A673 (cell line): ENCODE results near the gene PDE5A. TPM values are rescaled to one million over a fixed set of nuclear protein-coding genes. Genes with fewer than 3 reads are reported as not detected.

Experiments used
- BruUV-seq: library from RNA; stranded (reverse); fragments of 400-500 nt; replicated peaks from 2 replicates; lab custom pipeline; 2021; lab: Mats Ljungman, UMichigan
- CTCF ChIA-PET: fragments of 300-600 bp; sonication (Branson Sonifier 250); formaldehyde crosslinking; loops from one replicate; lab custom pipeline; 2022; ENCODE audit warnings: antibody characterized with exemption; lab: Charles Lee
- POLR2A ChIA-PET: fragments of 300-600 bp; sonication (Branson Sonifier 250); formaldehyde crosslinking; loops from one replicate; lab custom pipeline; 2022; ENCODE audit warnings: antibody characterized with exemption; ENCODE audit not compliant: low non-redundant PET; lab: Charles Lee
- DNase-seq: peaks from one replicate; pipeline ENCODE4 v3.0.0-alpha.2; 2015; ENCODE audit warnings: low spot score
- H3K27ac ChIP-seq: fragments of 200-600 bp; sonication (generic); 2 replicates; pipeline ENCODE4 v1.5.1; 2016; ENCODE audit warnings: mixed run types, low read depth, mild to moderate bottlenecking, mixed read lengths, antibody characterized with exemption, low read length; ENCODE audit not compliant: poor library complexity, severe bottlenecking
- H3K27me3 ChIP-seq: fragments of 200-600 bp; sonication (generic); replicated peaks from 2 replicates; pipeline ENCODE4 v1.6.1; 2017; ENCODE audit warnings: mixed run types, low read depth, mild to moderate bottlenecking, mixed read lengths, antibody characterized with exemption, low read length; ENCODE audit not compliant: insufficient read depth, poor library complexity
- H3K36me3 ChIP-seq: fragments of 200-600 bp; sonication (generic); 2 replicates; pipeline ENCODE4 v1.6.1; 2016; ENCODE audit warnings: mixed run types, mild to moderate bottlenecking, mixed read lengths, antibody characterized with exemption, low read length; ENCODE audit not compliant: insufficient read depth, poor library complexity, severe bottlenecking
- H3K4me1 ChIP-seq: fragments of 200-600 bp; sonication (generic); 2 replicates; pipeline ENCODE4 v1.6.1; 2017; ENCODE audit warnings: mixed run types, mild to moderate bottlenecking, mixed read lengths, antibody characterized with exemption, low read length; ENCODE audit not compliant: insufficient read depth, poor library complexity, severe bottlenecking
- H3K4me3 ChIP-seq: fragments of 200-600 bp; sonication (generic); 2 replicates; pipeline ENCODE4 v1.5.1; 2016; ENCODE audit warnings: low read depth, mixed run types, mild to moderate bottlenecking, mixed read lengths, low read length; ENCODE audit not compliant: poor library complexity, severe bottlenecking
- H3K9me3 ChIP-seq: fragments of 200-600 bp; sonication (generic); 2 replicates; pipeline ENCODE4 v1.6.1; 2016; ENCODE audit warnings: mixed run types, low read depth, mild to moderate bottlenecking, mixed read lengths, antibody characterized with exemption, low read length; ENCODE audit not compliant: poor library complexity, severe bottlenecking
- CTCF ChIP-seq: fragments of 300-800, 200-600 bp; sonication (generic); conservative IDR thresholded peaks from 2 replicates; pipeline ENCODE4 v1.5.1; 2017; ENCODE audit warnings: low read depth, mild to moderate bottlenecking, antibody characterized with exemption, low read length, moderate library complexity, mixed read lengths
- EZH2 ChIP-seq: fragments of 200-600 bp; sonication (generic); IDR thresholded peaks from 2 replicates; pipeline ENCODE4 v1.6.1; 2017; ENCODE audit warnings: borderline replicate concordance, low read depth, mild to moderate bottlenecking, mixed read lengths, antibody characterized with exemption, low read length; ENCODE audit not compliant: poor library complexity, severe bottlenecking
- intact Hi-C: fragments of 100-400 bp; cut with micrococcal nuclease; formaldehyde crosslinking; loops from one replicate; pipeline ENCODE4 v1.10.0; 2022; ENCODE audit not compliant: unreplicated experiment
- total RNA-seq: library from RNA; stranded (reverse); gene quantifications from 2 replicates; pipeline ENCODE4 v1.2.3, GENCODE V29; 2021

Gene PDE5A
- total RNA-seq, 1 experiment from 2014 or later, result 1.2 TPM

- ChIA-PET CTCF (no interaction called here), POLR2A (no interaction called here)
- TF ChIP-seq CTCF, result no peak
- no peak for TF ChIP-seq EZH2
- Histone ChIP-seq H3K4me3 (no peak overlapping the region), H3K9me3 (no peaks in the 10 kb centered on the region), H3K4me1 (peaks cover 3% of the 10 kb centered on the region), H3K36me3 (no peaks in the 10 kb centered on the region), H3K27me3 (no peaks in the 10 kb centered on the region), H3K27ac (no peak overlapping the region)
- intact Hi-C loops, result loop anchor here (2.0 kb wide), 1 partner anchor 67 kb away; no protein-coding TSS in a partner anchor
- BruUV-seq, result no TSS peak
- DNase-seq, result no peak
Observed at GRCh38 chr4:119625761-119626160, 2.8 kb downstream of the PDE5A start.

GRCh38 chr4:119624356-119624755 is 4.2 kb downstream of the PDE5A start:
- Histone ChIP-seq H3K27ac (no peak overlapping the region), H3K9me3 (no peaks in the 10 kb centered on the region), H3K27me3 (no peaks in the 10 kb centered on the region), H3K4me1 (peaks cover 3% of the 10 kb centered on the region), H3K36me3 (no peaks in the 10 kb centered on the region), H3K4me3 (no peak overlapping the region)
- no peak for DNase-seq
- intact Hi-C loops, result no loop called here
- ChIA-PET CTCF (no interaction called here), POLR2A (no interaction called here)
- no peak for TF ChIP-seq EZH2
- no TSS peak for BruUV-seq

- no peak for DNase-seq
- POLR2A ChIA-PET, result no interaction called here
- Histone ChIP-seq H3K9me3 (no peaks in the 10 kb centered on the region), H3K36me3 (no peaks in the 10 kb centered on the region), H3K27ac (no peak overlapping the region), H3K4me3 (no peak overlapping the region), H3K4me1 (peaks cover 3% of the 10 kb centered on the region), H3K27me3 (no peaks in the 10 kb centered on the region)
- CTCF ChIA-PET, result no interaction called here
- intact Hi-C loops, result no loop called here
- no peak for TF ChIP-seq CTCF
- TF ChIP-seq EZH2, result no peak
- BruUV-seq, result no TSS peak
Observed at GRCh38 chr4:119623025-119623424, 5.6 kb downstream of the PDE5A start.

- TF ChIP-seq EZH2 (no peak), CTCF (no peak)
- BruUV-seq, result no TSS peak
- ChIA-PET POLR2A (no interaction called here), CTCF (no interaction called here)
- intact Hi-C loops, result no loop called here
- Histone ChIP-seq H3K4me3 (no peak overlapping the region), H3K27me3 (no peaks in the 10 kb centered on the region), H3K4me1 (no peaks in the 10 kb centered on the region), H3K9me3 (no peaks in the 10 kb centered on the region), H3K36me3 (no peaks in the 10 kb centered on the region), H3K27ac (no peak overlapping the region)
- DNase-seq, result no peak
Observed at GRCh38 chr4:119615068-119615719, 13.4 kb downstream of the PDE5A start.
